SK-N-MC (cell line): Measurements from ENCODE around the gene GRIP2.

Experiments
- EZH2 ChIP-seq: fragments of 200-600 bp; sonication (generic); IDR thresholded peaks from one replicate; pipeline ENCODE4 v1.6.1; 2017; ENCODE audit warnings: antibody characterized with exemption
- FOXP2 ChIP-seq: optimal IDR thresholded peaks from 2 replicates; pipeline ENCODE3; 2011; ENCODE audit warnings: mild to moderate bottlenecking, moderate library complexity; ENCODE audit not compliant: insufficient read depth; ENCODE audit errors: extremely low read length, control extremely low read depth
- POLR2AphosphoS5 ChIP-seq: IDR thresholded peaks from 2 replicates; pipeline ENCODE4 v1.6.1; 2012; ENCODE audit warnings: mild to moderate bottlenecking, low read depth, low read length, borderline replicate concordance

DNA sequence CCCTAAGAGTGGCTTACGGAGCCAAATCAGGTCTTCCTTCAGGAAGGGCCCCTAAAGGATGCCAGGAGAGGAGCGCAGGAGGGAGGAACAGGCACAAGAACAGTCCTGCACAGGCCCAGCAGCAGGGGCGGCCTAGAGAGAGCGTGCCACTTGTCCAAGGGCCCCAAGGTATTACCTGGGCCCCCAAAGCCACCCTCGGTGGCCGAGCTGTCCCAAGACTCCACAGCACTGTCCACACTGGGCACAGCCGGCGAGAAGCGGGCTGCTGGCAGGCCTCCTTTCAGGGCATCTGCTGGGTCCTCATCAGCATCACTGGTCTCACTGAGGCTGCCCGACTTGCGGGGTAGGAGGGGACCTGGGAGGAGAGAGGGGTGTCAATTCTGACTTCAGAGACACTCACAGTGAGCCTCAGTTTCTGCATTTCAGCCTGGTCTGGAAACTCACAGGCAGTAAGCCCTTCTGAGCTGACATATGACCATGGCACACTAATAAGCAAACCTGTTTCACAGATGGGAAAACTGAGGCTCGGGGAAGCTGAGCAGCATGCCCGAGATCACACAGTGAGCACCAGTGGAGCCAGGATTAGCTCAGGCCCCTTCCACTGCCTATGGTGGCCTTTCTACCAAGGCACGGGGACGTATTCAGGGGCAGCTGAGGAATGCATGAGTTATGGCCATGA is 33.4 kb downstream of the GRIP2 start:
- no peak for TF ChIP-seq POLR2AphosphoS5
- TF ChIP-seq EZH2: no peak
- no peak for TF ChIP-seq FOXP2
